HG02884 (cell line): ENCODE results near the gene TMPRSS2.

Source experiments
- ATAC-seq: cut with Tn5 transposase; IDR thresholded peaks from one replicate; pipeline ENCODE4 v1.9.1; 2021; ENCODE audit warnings: mild to moderate bottlenecking, moderate library complexity; ENCODE audit not compliant: unreplicated experiment

The TMPRSS2 gene

GRCh38 chr21:41451753-41452676 is 55.9 kb downstream of the TMPRSS2 start:
- no peak for ATAC-seq

- ATAC-seq: no peak
These were observed 58.3 kb downstream of the TMPRSS2 start for GRCh38 chr21:41449613-41450012.

GRCh38 chr21:41447356-41447755 is 60.6 kb downstream of the TMPRSS2 start:
- no peak for ATAC-seq

GRCh38 chr21:41446586-41446985 is 61.4 kb downstream of the TMPRSS2 start:
- ATAC-seq: no peak

GRCh38 chr21:41445465-41445862 is 62.5 kb downstream of the TMPRSS2 start:
- ATAC-seq: no peak

- no peak for ATAC-seq
These were observed 63.1 kb downstream of the TMPRSS2 start for GRCh38 chr21:41444703-41445464.

GRCh38 chr21:41443562-41443961 is 64.4 kb downstream of the TMPRSS2 start:
- no peak for ATAC-seq

- ATAC-seq: no peak
These were observed 65.3 kb downstream of the TMPRSS2 start for GRCh38 chr21:41442481-41443186.

- ATAC-seq: no peak
These were observed 66.4 kb downstream of the TMPRSS2 start for GRCh38 chr21:41441546-41441945.

- ATAC-seq: no peak
These were observed 68.7 kb downstream of the TMPRSS2 start for GRCh38 chr21:41439248-41439647.

- no peak for ATAC-seq
These were observed 69.4 kb downstream of the TMPRSS2 start for GRCh38 chr21:41438425-41439113.

GRCh38 chr21:41437729-41438128 is 70.2 kb downstream of the TMPRSS2 start:
- no peak for ATAC-seq

- ATAC-seq: no peak
These were observed 72.3 kb downstream of the TMPRSS2 start for GRCh38 chr21:41435706-41436105.

- ATAC-seq: no peak
These were observed 74.4 kb downstream of the TMPRSS2 start for GRCh38 chr21:41433566-41433965.

GRCh38 chr21:41432562-41433460 is 75.1 kb downstream of the TMPRSS2 start:
- no peak for ATAC-seq

GRCh38 chr21:41431788-41432548 is 76.0 kb downstream of the TMPRSS2 start:
- ATAC-seq: peak; percentile 70

GRCh38 chr21:41429925-41430491 is 78.0 kb downstream of the TMPRSS2 start:
- no peak for ATAC-seq

- no peak for ATAC-seq
These were observed 78.7 kb downstream of the TMPRSS2 start for GRCh38 chr21:41429305-41429704.

- no peak for ATAC-seq
These were observed 79.1 kb downstream of the TMPRSS2 start for GRCh38 chr21:41428847-41429246.
